Smooth muscle cell (in vitro differentiated cells): ENCODE data around the gene CINP. TPM values are rescaled to one million over a fixed set of nuclear protein-coding genes. Genes with fewer than 3 reads are reported as not detected.

Experiments
- DNase-seq: peaks from one replicate; lab custom pipeline; 2025; ENCODE audit not compliant: unreplicated experiment; lab: John Stamatoyannopoulos, UW
- H2AFZ ChIP-seq: fragments of 200-600 bp; sonication (generic); 2 replicates; pipeline ENCODE4 v1.6.0; 2016; ENCODE audit warnings: antibody characterized with exemption, low read depth, mild to moderate bottlenecking
- H3F3A ChIP-seq: fragments of 200-600 bp; sonication (generic); 2 replicates; pipeline ENCODE4 v1.6.0; 2017; ENCODE audit warnings: antibody characterized with exemption, low read depth
- H3K27ac ChIP-seq: fragments of 200-600 bp; sonication (generic); 2 replicates; pipeline ENCODE4 v1.5.1; 2016; ENCODE audit warnings: low read depth, mild to moderate bottlenecking
- H3K27me3 ChIP-seq: fragments of 200-600 bp; sonication (generic); 2 replicates; pipeline ENCODE4 v1.6.1; 2016; ENCODE audit warnings: low read depth, mild to moderate bottlenecking
- H3K36me3 ChIP-seq: fragments of 200-600 bp; sonication (generic); 2 replicates; pipeline ENCODE4 v1.5.1; 2016; ENCODE audit warnings: low read depth
- H3K4me1 ChIP-seq: fragments of 200-600 bp; sonication (generic); 2 replicates; pipeline ENCODE4 v1.5.1; 2016; ENCODE audit warnings: low read depth
- H3K4me2 ChIP-seq: fragments of 200-600 bp; sonication (generic); 2 replicates; pipeline ENCODE4 v1.6.0; 2016; ENCODE audit warnings: mild to moderate bottlenecking
- H3K4me3 ChIP-seq: fragments of 200-600 bp; sonication (generic); 2 replicates; pipeline ENCODE4 v1.5.1; 2016; ENCODE audit warnings: mild to moderate bottlenecking
- H3K79me2 ChIP-seq: fragments of 200-600 bp; sonication (generic); 2 replicates; pipeline ENCODE4 v1.6.0; 2016; ENCODE audit warnings: low read depth, mild to moderate bottlenecking
- H3K9ac ChIP-seq: fragments of 200-600 bp; sonication (generic); 2 replicates; pipeline ENCODE4 v1.6.0; 2016; ENCODE audit warnings: low read depth
- H3K9me3 ChIP-seq: fragments of 200-600 bp; sonication (generic); replicated peaks from 2 replicates; pipeline ENCODE4 v1.5.1; 2016; ENCODE audit warnings: low read depth
- H4K20me1 ChIP-seq: fragments of 200-600 bp; sonication (generic); 2 replicates; pipeline ENCODE4 v1.6.0; 2016; ENCODE audit warnings: low read depth
- WGBS: methylation state at CpG from one replicate; pipeline ENCODE4 v1.1.7; 2016; ENCODE audit warnings: low lambda C conversion rate; 5-methylcytosine and 5-hydroxymethylcytosine counted together
- polyA plus RNA-seq: library from polyadenylated mRNA; unstranded; fragments of >200 nt; fragmentation: Nextera tagmentation; extraction: Ambion mirVana; gene quantifications from 2 replicates; pipeline ENCODE4 v1.2.1, GENCODE V29; 2016
- total RNA-seq: library from RNA; depleted of rRNA; stranded (reverse); fragments of >200 nt; gene quantifications from 2 replicates; pipeline ENCODE4 v1.2.3, GENCODE V29; 2014
- TF ChIP-seq, protein P1 (sequence below): fragments of 200-600 bp; sonication (generic); IDR thresholded peaks from 2 replicates; pipeline ENCODE4 v1.5.1; 2017; ENCODE audit warnings: borderline replicate concordance, mild to moderate bottlenecking, antibody characterized with exemption; ENCODE audit not compliant: insufficient read depth, poor library complexity, severe bottlenecking

Gene CINP
- total and polyA plus RNA-seq, 2 experiments from 2014 or later: 36.5 to 43.6 TPM

DNA sequence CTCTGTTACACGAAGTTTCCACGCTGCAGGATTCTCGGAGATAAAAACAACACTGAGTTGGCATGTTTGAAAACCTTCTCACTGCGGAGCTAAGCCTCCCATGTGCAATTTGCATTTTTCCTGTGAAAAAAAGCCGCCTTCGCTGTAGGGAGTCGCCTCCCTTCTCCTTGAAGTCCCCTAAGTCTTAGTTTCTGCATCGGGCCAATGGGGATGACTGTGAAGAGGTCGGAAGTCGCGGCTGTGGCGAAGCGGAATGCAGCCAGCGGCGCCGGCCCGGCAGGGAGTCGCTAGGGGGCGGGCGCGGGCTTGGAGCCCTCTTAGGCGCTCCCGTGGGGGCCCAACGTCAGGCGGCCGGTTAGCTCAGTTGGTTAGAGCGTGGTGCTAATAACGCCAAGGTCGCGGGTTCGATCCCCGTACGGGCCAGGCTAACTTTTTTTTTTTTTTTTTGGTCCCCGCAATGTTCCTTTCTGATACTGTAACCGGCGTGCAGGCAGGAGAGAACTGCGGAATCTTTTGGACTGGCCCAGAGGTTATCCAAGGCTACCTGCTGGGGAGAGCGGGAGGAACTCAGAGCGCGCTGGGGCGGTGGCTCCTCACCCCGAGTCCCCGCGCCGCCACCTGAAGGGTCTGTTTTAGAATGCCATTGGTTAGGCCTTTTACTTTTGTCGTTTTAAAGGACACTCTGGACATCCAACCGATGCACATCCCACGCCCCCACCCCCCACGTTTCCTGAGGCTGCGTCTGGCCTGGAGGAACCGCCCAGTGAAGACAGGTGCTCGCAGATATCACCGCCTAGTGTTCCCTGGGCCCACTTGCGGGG lies 45.7 kb downstream of the CINP start:
- WGBS: under 1% methylated on average over 54 of the region's 54 CpGs
- H3K27me3 ChIP-seq: no peaks in the 10 kb centered on the region
- H3K4me1 ChIP-seq: peaks cover 21% of the 10 kb centered on the region
- H3K4me2 ChIP-seq: peak overlapping the region; percentile 85
- H3K79me2 ChIP-seq: peaks cover 4% of the 10 kb centered on the region
- H3F3A ChIP-seq: peaks cover 7% of the 10 kb centered on the region
- peak overlapping the region; percentile 40 for H2AFZ ChIP-seq
- H3K36me3 ChIP-seq: no peaks in the 10 kb centered on the region
- H3K4me3 ChIP-seq: peak overlapping the region; percentile 63
- no peaks in the 10 kb centered on the region for H4K20me1 ChIP-seq
- TF ChIP-seq, protein P1, sequence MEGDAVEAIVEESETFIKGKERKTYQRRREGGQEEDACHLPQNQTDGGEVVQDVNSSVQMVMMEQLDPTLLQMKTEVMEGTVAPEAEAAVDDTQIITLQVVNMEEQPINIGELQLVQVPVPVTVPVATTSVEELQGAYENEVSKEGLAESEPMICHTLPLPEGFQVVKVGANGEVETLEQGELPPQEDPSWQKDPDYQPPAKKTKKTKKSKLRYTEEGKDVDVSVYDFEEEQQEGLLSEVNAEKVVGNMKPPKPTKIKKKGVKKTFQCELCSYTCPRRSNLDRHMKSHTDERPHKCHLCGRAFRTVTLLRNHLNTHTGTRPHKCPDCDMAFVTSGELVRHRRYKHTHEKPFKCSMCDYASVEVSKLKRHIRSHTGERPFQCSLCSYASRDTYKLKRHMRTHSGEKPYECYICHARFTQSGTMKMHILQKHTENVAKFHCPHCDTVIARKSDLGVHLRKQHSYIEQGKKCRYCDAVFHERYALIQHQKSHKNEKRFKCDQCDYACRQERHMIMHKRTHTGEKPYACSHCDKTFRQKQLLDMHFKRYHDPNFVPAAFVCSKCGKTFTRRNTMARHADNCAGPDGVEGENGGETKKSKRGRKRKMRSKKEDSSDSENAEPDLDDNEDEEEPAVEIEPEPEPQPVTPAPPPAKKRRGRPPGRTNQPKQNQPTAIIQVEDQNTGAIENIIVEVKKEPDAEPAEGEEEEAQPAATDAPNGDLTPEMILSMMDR: peak; percentile 82
- H3K9ac ChIP-seq: no peak overlapping the region
- H3K9me3 ChIP-seq: no peaks in the 10 kb centered on the region
- DNase-seq: peak; percentile 93
- peak overlapping the region; percentile 77 for H3K27ac ChIP-seq

DNA sequence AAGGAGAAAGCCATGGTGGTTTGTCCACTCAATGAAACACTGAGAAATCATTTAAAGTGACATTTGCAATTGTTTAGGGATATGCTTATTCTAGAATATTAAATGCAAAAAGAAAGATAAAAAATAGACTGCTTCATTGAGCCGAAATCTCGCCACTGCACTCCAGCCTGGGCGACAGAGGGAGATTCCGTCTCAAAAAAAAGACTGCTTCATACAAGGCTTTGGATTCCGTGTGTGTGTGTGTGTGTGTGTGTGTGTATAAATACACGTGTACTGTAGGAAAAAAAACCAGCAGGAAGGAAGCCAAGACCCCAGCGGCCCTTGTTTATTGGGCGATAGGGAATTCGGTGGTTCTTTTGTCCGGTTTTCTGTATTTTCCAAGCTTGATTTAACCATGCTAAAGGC lies 46.4 kb downstream of the CINP start:
- Histone ChIP-seq H4K20me1 (no peaks in the 10 kb centered on the region), H3K4me1 (peaks cover 21% of the 10 kb centered on the region), H3K36me3 (no peaks in the 10 kb centered on the region), H3K27me3 (no peaks in the 10 kb centered on the region), H3K9me3 (no peaks in the 10 kb centered on the region), H3K4me3 (peak overlapping the region; percentile 63), H3K4me2 (peak overlapping the region; percentile 85), H2AFZ (peak overlapping the region; percentile 40), H3K79me2 (peaks cover 4% of the 10 kb centered on the region), H3K9ac (no peak overlapping the region), H3K27ac (peak overlapping the region; percentile 77), H3F3A (peaks cover 7% of the 10 kb centered on the region)
- DNase-seq: no peak
- TF ChIP-seq, protein P1: no peak
- 21% methylated on average over 10 of the region's 10 CpGs for WGBS

DNA sequence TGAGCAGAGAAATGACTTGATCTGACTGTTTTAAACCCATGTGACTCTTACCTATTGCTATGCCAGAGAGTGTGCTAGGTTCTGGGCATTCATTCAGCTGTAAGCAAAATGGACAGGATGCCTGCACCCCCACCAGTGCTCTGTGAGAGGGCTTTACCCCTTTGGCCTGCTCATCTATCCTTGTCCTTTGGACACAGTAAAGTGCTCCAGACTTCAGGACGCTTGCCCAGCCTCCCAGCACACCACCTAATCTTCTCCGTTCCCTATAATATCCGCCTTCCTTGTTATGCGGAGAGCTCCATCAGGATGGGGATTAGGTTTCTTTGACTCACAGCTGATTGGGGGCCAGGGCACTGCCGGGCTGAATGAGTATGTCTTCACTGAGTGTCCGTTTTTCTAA lies 47.6 kb downstream of the CINP start:
- TF ChIP-seq, protein P1: no peak
- H3K27ac ChIP-seq: peak overlapping the region; percentile 77
- H3K4me2 ChIP-seq: no peak overlapping the region
- H3K9ac ChIP-seq: no peak overlapping the region
- H3K4me3 ChIP-seq: no peak overlapping the region
- H2AFZ ChIP-seq: no peak overlapping the region
- H3K9me3 ChIP-seq: no peaks in the 10 kb centered on the region
- H3K4me1 ChIP-seq: peaks cover 13% of the 10 kb centered on the region
- no peaks in the 10 kb centered on the region for H3K27me3 ChIP-seq
- H3K36me3 ChIP-seq: no peaks in the 10 kb centered on the region
- peaks cover 7% of the 10 kb centered on the region for H3F3A ChIP-seq
- no peak for DNase-seq
- 47% methylated on average over 6 of the region's 6 CpGs for WGBS
- H3K79me2 ChIP-seq: no peaks in the 10 kb centered on the region
- H4K20me1 ChIP-seq: no peaks in the 10 kb centered on the region
